SH-SY5Y (cell line): Measurements from ENCODE around the gene CCDC181.

Experiments
- GATA2 ChIP-seq: IDR thresholded peaks from 2 replicates; pipeline ENCODE4 v1.6.1; 2011; ENCODE audit warnings: mild to moderate bottlenecking, low read depth, low read length
- GATA3 ChIP-seq: IDR thresholded peaks from 2 replicates; pipeline ENCODE4 v1.6.1; 2011; ENCODE audit warnings: low read depth, mild to moderate bottlenecking, low read length, moderate library complexity

Gene CCDC181

GRCh38 chr1:169367096-169367685 lies 60.1 kb downstream of the CCDC181 start:
- TF ChIP-seq GATA3 (no peak), GATA2 (peak; percentile 13; the same call in 1 of the 2 replicates)

- no peak for TF ChIP-seq GATA3
- no peak for TF ChIP-seq GATA2
Observed at GRCh38 chr1:169364948-169365347, 62.3 kb downstream of the CCDC181 start.

- TF ChIP-seq GATA2 (no peak), GATA3 (no peak)
Observed at GRCh38 chr1:169363046-169363730, 64.1 kb downstream of the CCDC181 start.

- TF ChIP-seq GATA2 (no peak), GATA3 (no peak)
Observed at GRCh38 chr1:169361281-169361680, 66.0 kb downstream of the CCDC181 start.

- TF ChIP-seq GATA3 (no peak), GATA2 (no peak)
Observed at GRCh38 chr1:169360415-169360814, 66.9 kb downstream of the CCDC181 start.

GRCh38 chr1:169348383-169349036 lies 78.8 kb downstream of the CCDC181 start:
- no peak for TF ChIP-seq GATA2
- no peak for TF ChIP-seq GATA3

GRCh38 chr1:169347688-169348382 lies 79.4 kb downstream of the CCDC181 start:
- TF ChIP-seq GATA2 (no peak), GATA3 (no peak)

- TF ChIP-seq GATA3 = no peak
- TF ChIP-seq GATA2 = no peak
Observed at GRCh38 chr1:169346036-169346589, 81.2 kb downstream of the CCDC181 start.

- TF ChIP-seq GATA3 (no peak), GATA2 (no peak)
Observed at GRCh38 chr1:169345511-169345910, 81.8 kb downstream of the CCDC181 start.
